Heart left ventricle (tissue), 16 donors: Measurements from ENCODE around the gene AJUBA. TPM values are rescaled to one million over a fixed set of nuclear protein-coding genes. Genes with fewer than 3 reads are reported as not detected.
A peak's percentile ranks its signal among the peaks of the same experiment; 100 is the strongest.

Experiments used
- ATAC-seq, 4 donors: fragments of 200-7000 bp; cut with Tn5 transposase; one replicate each; pipeline ENCODE4 v1.9.1; 2020 to 2022; ENCODE audit warnings: moderate library complexity in 4 of 4, mild to moderate bottlenecking in 3 of 4, moderate number of reproducible peaks in 1 of 4
- DNase-seq, 5 donors: peaks; one replicate each; pipeline ENCODE4 v3.0.0-alpha.2; 2020
- H3K27ac ChIP-seq, 12 donors: fragments of 200-600 bp; sonication (generic) in 4 of 12; one replicate each; pipeline versions ENCODE4 v1.5.0 to v1.8.0; 2016 to 2022; ENCODE audit warnings: mild to moderate bottlenecking in 2 of 12
- H3K27me3 ChIP-seq, 9 donors: fragments of 200-600 bp; sonication (generic) in 2 of 9; one replicate each; pipeline versions ENCODE4 v1.5.1 to v1.8.0; 2016 to 2022; ENCODE audit warnings: mild to moderate bottlenecking in 3 of 9
- H3K36me3 ChIP-seq, 9 donors: fragments of 200-600 bp; sonication (generic) in 2 of 9; one replicate each; pipeline versions ENCODE4 v1.5.0 to v1.8.0; 2018 to 2022; ENCODE audit warnings: mild to moderate bottlenecking in 2 of 9
- H3K4me1 ChIP-seq, 12 donors: fragments of 200-600 bp; sonication (generic) in 4 of 12; one replicate each; pipeline versions ENCODE4 v1.5.0 to v1.8.0; 2016 to 2022; ENCODE audit warnings: mild to moderate bottlenecking in 3 of 12
- H3K4me3 ChIP-seq, 12 donors: fragments of 200-600 bp; sonication (generic) in 4 of 12; one replicate each; pipeline versions ENCODE4 v1.5.0 to v1.8.0; 2017 to 2022; ENCODE audit warnings: mild to moderate bottlenecking in 9 of 12, moderate library complexity in 4 of 12
- H3K9me3 ChIP-seq, 12 donors: fragments of 200-600 bp; sonication (generic) in 4 of 12; one replicate each; pipeline versions ENCODE4 v1.5.0 to v1.8.0; 2016 to 2022; ENCODE audit warnings: mild to moderate bottlenecking in 1 of 12
- POLR2A ChIP-seq, 2 donors: fragments of 450-650 bp; IDR thresholded peaks; one replicate each; pipeline ENCODE4 v1.6.1; 2017; ENCODE audit warnings: antibody characterized with exemption in 2 of 2, mild to moderate bottlenecking in 2 of 2, moderate library complexity in 2 of 2
- WGBS, 4 donors: extraction: QIAGEN DNeasy Blood & Tissue Kit in 2 of 4; methylation state at CpG; one replicate each; pipeline versions ENCODE4 v1.1.5 to v1.1.7; 2013 to 2018; 5-methylcytosine and 5-hydroxymethylcytosine counted together
- intact Hi-C, 10 donors: fragments of 100-400 bp; cut with DNase I; formaldehyde crosslinking; loops; one replicate each; pipeline versions ENCODE4 v1.11.1 to v1.14.2; 2022
- polyA plus RNA-seq, 2 donors: library from polyadenylated mRNA; stranded (reverse); fragments of 200-250 nt; gene quantifications; one replicate each; pipeline ENCODE4 v1.2.3, GENCODE V29; 2013
- total RNA-seq, 9 donors: library from RNA; depleted of rRNA in 2 of 9; stranded (reverse); fragments of >200 nt in 2 of 9; fragmentation: NEBNext Ultra II Directional in 3 of 9; extraction: Animal tissue kit (Norgen Biotek cat#: 25700) in 3 of 9; gene quantifications; one replicate each; pipeline versions ENCODE4 v1.1.0 to v1.2.4, GENCODE V29; 2016 to 2023
- TF ChIP-seq, protein P1 (sequence below), 12 donors: fragments of 200-600 bp; sonication (generic) in 4 of 12; IDR thresholded peaks; one replicate each; pipeline versions ENCODE4 v1.5.0 to v1.8.0; 2018 to 2022; ENCODE audit warnings: antibody characterized with exemption in 12 of 12, mild to moderate bottlenecking in 5 of 12
- donor health status: ischemic (EF 13 %, LVEDD 7.1; RV severe dilation, severe dysfunction).
- donor health status: healthy with polysubstance abuse.
- donor health status: DM: no; HTN: yes; CAD: no.
- donor health status: DM: no; HTN: no; CAD: no.
- donor health status: ischemic (EF 25% LVEDD 6.9; RV normal size, moderate dysfunction).
- donor health status: ischemic (EF 25% LVEDD 5.7; RV mildly dilated, moderate dysfunction).
- donor health status: healthy.
- donor health status: DM: yes; HTN: yes; CAD: no.
- donor health status: ischemic (EF 35%, LVEDD 5.7; RV mildly dilated, moderate dysfunction).
- donor health status: nonischemic (EF 11% LVEDD 7.7; RV severe dilation, severe dysfunction).
- donor health status: DM: yes; HTN: yes; CAD: no.
- donor health status: PGD.
- donor health status: ischemic (EF 29% LVEDD 5.4; RV normal size, mild dysfunction).
- donor health status: nonischemic (EF 23%, LVEDD 6.1; RV moderate dilation, normal function).

Gene AJUBA
- total and polyA plus RNA-seq, 11 donors: 5.6 to 18.0 (median 9.9) TPM

DNA sequence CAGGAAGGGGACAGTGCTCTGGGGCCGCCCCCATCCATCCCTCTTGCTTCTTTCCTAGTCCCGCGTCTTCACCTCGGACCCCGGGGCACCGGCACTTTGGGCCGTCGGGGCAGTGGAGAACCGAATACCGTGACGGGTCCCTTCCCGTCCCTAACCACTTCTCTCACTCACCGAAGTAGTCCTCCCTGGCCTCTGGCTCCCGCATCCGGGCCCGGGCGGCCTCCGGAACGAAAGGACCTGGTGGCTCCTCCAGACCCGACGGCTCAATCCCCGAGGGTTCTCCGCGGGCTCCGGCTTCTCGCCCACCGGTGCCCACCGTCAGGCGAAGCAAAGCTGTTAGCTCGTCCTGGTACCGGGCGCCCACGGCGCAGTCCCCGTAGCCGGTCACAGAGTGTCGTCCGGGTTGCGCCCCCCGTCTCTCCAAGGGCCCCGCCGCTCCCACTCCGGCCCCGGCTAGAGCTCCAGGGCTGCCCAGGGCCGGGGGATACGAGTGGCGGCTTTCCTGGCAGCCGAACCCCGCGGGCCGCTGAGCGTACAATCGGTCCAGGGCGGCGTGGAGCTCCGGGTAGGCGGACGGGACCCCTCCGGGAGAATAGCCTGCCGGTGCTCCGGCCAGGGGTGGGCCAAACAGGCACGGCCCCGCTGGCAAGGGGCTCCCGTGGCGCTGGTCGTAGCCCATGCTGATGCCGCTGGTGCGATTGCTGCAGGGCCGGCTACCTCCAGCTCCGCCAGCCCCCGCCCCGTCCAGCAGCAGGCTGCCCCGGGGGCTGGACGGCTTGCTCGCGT, 1.1 kb downstream of the AJUBA start:
- peak in 2 of 4 donors; percentile 4 to 5 for ATAC-seq
- peak in 3 of 5 donors; percentile 20 to 66 (median 33) for DNase-seq
- intact Hi-C loops: loop anchor here in 2 of 10 donors (10.0 kb wide), 1 partner anchor 426 kb away; no protein-coding TSS in a partner anchor

DNA sequence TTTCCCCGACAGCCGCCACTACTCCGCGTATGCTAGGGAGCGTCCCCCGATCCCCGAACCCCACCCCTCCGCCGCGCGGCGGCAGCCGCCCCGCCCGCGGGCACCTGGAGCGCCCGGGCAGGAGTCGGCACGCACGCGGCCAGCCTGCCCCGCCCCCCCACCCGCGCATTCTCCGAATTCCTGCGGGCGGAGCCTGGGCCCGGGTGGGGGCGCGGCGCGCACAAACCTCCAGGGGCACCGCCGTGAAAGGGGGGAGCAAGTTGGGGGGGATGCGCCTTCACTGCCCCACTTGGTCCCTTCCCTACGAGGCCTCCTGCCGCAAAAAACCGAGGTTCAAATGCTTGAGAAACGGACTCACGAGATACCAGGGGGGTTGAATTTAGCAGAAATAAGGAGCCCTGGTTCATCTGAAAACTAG, 1.7 kb downstream of the AJUBA start:
- Histone ChIP-seq H3K27me3 (peaks cover 0 to 23% (median 0%) of the 10 kb centered on the region in 9 donors), H3K4me3 (peak overlapping the region; percentile 58 to 93 (median 78)), H3K9me3 (no peaks in the 10 kb centered on the region), H3K27ac (peak overlapping the region in 11 of 12 donors; percentile 51 to 88 (median 83)), H3K36me3 (no peaks in the 10 kb centered on the region), H3K4me1 (peaks cover 3 to 67% (median 43%) of the 10 kb centered on the region in 12 donors)
- peak in 4 of 5 donors; percentile 26 to 70 (median 40) for DNase-seq
- TF ChIP-seq, protein P1, sequence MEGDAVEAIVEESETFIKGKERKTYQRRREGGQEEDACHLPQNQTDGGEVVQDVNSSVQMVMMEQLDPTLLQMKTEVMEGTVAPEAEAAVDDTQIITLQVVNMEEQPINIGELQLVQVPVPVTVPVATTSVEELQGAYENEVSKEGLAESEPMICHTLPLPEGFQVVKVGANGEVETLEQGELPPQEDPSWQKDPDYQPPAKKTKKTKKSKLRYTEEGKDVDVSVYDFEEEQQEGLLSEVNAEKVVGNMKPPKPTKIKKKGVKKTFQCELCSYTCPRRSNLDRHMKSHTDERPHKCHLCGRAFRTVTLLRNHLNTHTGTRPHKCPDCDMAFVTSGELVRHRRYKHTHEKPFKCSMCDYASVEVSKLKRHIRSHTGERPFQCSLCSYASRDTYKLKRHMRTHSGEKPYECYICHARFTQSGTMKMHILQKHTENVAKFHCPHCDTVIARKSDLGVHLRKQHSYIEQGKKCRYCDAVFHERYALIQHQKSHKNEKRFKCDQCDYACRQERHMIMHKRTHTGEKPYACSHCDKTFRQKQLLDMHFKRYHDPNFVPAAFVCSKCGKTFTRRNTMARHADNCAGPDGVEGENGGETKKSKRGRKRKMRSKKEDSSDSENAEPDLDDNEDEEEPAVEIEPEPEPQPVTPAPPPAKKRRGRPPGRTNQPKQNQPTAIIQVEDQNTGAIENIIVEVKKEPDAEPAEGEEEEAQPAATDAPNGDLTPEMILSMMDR (IDR thresholded peaks at IDR 0.05): no peak
- no peak for TF ChIP-seq POLR2A (IDR thresholded peaks at IDR 0.05)
- intact Hi-C loops: loop anchor here in 2 of 10 donors (10.0 kb wide), 1 partner anchor 426 kb away; no protein-coding TSS in a partner anchor
- WGBS, 4 donors: 0 to 1% (median 1%) methylated on average over 3 to 41 of the region's 41 CpGs
- ATAC-seq: peak in 2 of 4 donors; percentile 8 to 17

More for the DNA sequence above, 1.1 kb downstream of the AJUBA start:
- Histone ChIP-seq H3K4me3 (peak overlapping the region; percentile 58 to 93 (median 78)), H3K27me3 (peaks cover 0 to 23% (median 0%) of the 10 kb centered on the region in 9 donors), H3K9me3 (no peaks in the 10 kb centered on the region), H3K36me3 (no peaks in the 10 kb centered on the region), H3K4me1 (peaks cover 3 to 67% (median 43%) of the 10 kb centered on the region in 12 donors), H3K27ac (peak overlapping the region in 11 of 12 donors; percentile 68 to 88 (median 83))
- WGBS, 4 donors: 2 to 5% (median 2%) methylated on average over 4 to 76 of the region's 76 CpGs
- TF ChIP-seq, protein P1 (IDR thresholded peaks at IDR 0.05): no peak
- TF ChIP-seq POLR2A (IDR thresholded peaks at IDR 0.05): no peak

DNA sequence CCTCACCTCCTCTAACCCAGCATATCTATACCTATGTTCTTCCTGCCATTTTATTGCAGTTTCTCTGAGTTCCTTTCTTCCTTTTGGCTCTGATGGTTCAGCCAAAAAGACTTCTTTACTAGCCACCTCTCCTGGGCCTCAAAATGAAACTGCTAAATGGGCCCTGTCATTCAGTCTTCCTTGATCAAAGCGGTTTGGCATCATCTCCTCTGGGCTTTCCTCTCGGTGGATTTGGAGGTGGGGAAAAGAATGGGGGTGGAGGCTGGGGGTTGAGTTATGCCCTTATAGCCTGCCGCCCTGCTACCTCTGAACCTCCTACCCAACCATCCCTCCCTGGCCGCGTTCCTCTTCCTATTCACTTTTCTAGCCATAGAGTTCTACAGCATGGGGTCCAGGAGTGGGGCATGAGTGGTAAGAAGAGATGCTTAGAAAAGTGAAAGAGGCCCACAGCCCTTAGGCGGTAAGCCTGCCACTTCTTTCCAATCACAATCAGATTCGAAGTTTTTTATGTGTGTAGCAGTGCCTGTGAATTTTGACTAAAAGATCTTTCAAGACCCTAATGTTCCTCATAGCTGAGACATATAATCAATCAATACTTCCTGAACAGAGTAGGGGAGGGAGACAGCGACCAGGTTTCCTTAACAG, 2.5 kb downstream of the AJUBA start:
- peak overlapping the region in 11 of 12 donors; percentile 51 to 88 (median 83) for H3K27ac ChIP-seq
- H3K9me3 ChIP-seq: no peaks in the 10 kb centered on the region
- intact Hi-C loops: loop anchor here in 3 of 10 donors (5.0 to 10.0 kb wide), 2 partner anchors 48 to 425 kb away; no protein-coding TSS in a partner anchor
- ATAC-seq (no peak), DNase-seq (no peak)
- peaks cover 3 to 67% (median 43%) of the 10 kb centered on the region in 12 donors for H3K4me1 ChIP-seq
- TF ChIP-seq, protein P1 (IDR thresholded peaks at IDR 0.05): no peak
- no peak for TF ChIP-seq POLR2A (IDR thresholded peaks at IDR 0.05)
- WGBS, 4 donors: 42 to 58% (median 49%) methylated on average over 8 of the region's 8 CpGs
- H3K36me3 ChIP-seq: peaks cover 0 to 3% (median 0%) of the 10 kb centered on the region in 9 donors
- H3K27me3 ChIP-seq: peaks cover 0 to 23% (median 0%) of the 10 kb centered on the region in 9 donors
- peak overlapping the region in 9 of 12 donors; percentile 64 to 93 (median 81) for H3K4me3 ChIP-seq
